Nephron progenitor cell (in vitro differentiated cells): ENCODE data around the gene DERL2.
"Not testable (repeated sequence)": the region's sequence is repeated elsewhere in the genome, so short reads cannot be mapped to it uniquely, and the experiment has no call there.

Experiments used
- DNase-seq: peaks from one replicate; pipeline ENCODE4 v3.0.0; 2021
- H3K27ac Mint-ChIP-seq: 2 replicates; pipeline ENCODE4 v1.8.0; 2021; ENCODE audit warnings: mild to moderate bottlenecking, moderate library complexity, mixed read lengths
- H3K27me3 Mint-ChIP-seq: 2 replicates; pipeline ENCODE4 v1.8.0; 2021; ENCODE audit warnings: mild to moderate bottlenecking, low read depth, mixed read lengths; ENCODE audit not compliant: poor library complexity
- H3K36me3 Mint-ChIP-seq: 2 replicates; pipeline ENCODE4 v1.8.0; 2021; ENCODE audit warnings: low read depth, mixed read lengths
- H3K4me1 Mint-ChIP-seq: 2 replicates; pipeline ENCODE4 v1.8.0; 2021; ENCODE audit warnings: mixed read lengths
- H3K4me3 Mint-ChIP-seq: 2 replicates; pipeline ENCODE4 v1.8.0; 2021; ENCODE audit warnings: mild to moderate bottlenecking, moderate library complexity, mixed read lengths
- H3K9me3 Mint-ChIP-seq: 2 replicates; pipeline ENCODE4 v1.8.0; 2021; ENCODE audit warnings: mild to moderate bottlenecking, moderate library complexity, mixed read lengths
- TF ChIP-seq, protein P1 (sequence below): fragments of 200-600 bp; sonication (generic); IDR thresholded peaks from 2 replicates; pipeline ENCODE4 v1.5.0; 2021; ENCODE audit warnings: antibody characterized with exemption

The DERL2 gene

DNA sequence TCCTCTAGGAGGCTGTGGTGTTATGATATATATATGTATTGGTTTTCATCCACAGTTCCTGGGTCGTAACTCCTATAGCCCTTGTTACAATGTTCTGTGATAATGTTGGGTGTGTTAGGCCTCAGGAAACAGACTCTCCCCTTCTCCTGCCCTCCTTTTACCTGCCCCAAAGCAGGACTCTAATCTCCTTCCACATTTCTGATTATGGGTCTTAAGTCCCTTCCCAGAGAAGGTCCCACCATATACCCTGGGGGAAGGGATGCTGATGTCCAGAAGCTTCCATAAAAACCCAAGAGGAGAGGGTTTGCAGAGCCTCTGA is 46.6 kb downstream of the DERL2 start:
- H3K4me3 Mint-ChIP-seq = peak overlapping the region; percentile 89
- DNase-seq = no peak
- H3K36me3 Mint-ChIP-seq = peaks cover 60% of the 10 kb centered on the region
- TF ChIP-seq, protein P1, sequence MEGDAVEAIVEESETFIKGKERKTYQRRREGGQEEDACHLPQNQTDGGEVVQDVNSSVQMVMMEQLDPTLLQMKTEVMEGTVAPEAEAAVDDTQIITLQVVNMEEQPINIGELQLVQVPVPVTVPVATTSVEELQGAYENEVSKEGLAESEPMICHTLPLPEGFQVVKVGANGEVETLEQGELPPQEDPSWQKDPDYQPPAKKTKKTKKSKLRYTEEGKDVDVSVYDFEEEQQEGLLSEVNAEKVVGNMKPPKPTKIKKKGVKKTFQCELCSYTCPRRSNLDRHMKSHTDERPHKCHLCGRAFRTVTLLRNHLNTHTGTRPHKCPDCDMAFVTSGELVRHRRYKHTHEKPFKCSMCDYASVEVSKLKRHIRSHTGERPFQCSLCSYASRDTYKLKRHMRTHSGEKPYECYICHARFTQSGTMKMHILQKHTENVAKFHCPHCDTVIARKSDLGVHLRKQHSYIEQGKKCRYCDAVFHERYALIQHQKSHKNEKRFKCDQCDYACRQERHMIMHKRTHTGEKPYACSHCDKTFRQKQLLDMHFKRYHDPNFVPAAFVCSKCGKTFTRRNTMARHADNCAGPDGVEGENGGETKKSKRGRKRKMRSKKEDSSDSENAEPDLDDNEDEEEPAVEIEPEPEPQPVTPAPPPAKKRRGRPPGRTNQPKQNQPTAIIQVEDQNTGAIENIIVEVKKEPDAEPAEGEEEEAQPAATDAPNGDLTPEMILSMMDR = peak; percentile 28
- peaks cover 35% of the 10 kb centered on the region for H3K4me1 Mint-ChIP-seq
- no peaks in the 10 kb centered on the region for H3K9me3 Mint-ChIP-seq
- H3K27ac Mint-ChIP-seq = peak overlapping the region; percentile 85
- no peaks in the 10 kb centered on the region for H3K27me3 Mint-ChIP-seq

DNA sequence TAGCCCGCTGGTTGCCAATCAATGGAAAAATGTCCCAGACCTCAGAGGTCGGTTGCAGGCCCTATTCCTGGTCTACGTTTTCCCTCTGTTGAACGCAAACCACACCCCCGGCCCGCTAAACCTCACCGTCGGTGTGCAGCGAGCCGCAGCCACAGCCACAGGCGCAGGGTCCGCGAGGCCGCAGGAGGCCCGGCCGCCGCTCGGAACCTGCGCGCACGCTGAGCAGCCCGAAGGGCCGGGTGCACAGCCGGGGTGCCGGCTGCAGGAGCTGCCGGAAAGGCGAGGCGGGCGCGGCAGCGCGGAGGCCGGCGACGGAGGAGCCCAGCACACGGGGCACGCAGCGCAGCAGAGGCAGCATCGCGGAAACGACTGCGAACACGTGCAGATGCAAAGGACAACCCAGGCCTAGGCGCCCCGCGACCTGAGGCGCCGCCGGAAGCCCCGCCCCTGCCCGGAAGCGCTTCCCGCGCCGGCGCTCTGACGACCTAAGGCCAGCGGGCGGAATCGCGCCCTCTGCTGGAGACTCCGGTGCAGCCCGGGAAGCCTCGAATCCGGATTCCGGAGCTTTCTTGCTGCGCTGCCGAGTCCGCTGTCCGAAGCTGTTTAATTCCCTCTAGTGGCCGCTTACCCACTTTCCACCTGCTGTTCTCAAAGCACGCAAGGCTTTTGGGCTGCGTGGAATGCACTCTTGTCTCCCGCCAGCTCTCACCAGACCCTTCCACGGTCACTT is 47.1 kb downstream of the DERL2 start, which contains the start of gene C1QBP:
C1QBP (minus strand) TSS at position 440 of the 730 bp plus-strand sequence; CDS start at position 358, 82 bp downstream.
- peak within 1 kb of the TSS; percentile 85 for H3K27ac Mint-ChIP-seq
- peak; percentile 95 for DNase-seq
- H3K9me3 Mint-ChIP-seq = no peaks in the 10 kb centered on the region
- H3K27me3 Mint-ChIP-seq = no peaks in the 10 kb centered on the region
- H3K4me1 Mint-ChIP-seq = peaks cover 35% of the 10 kb centered on the region
- H3K4me3 Mint-ChIP-seq = peak within 1 kb of the TSS; percentile 89
- H3K36me3 Mint-ChIP-seq = peaks cover 57% of the 10 kb centered on the region
- TF ChIP-seq, protein P1 = peak; percentile 99

DNA sequence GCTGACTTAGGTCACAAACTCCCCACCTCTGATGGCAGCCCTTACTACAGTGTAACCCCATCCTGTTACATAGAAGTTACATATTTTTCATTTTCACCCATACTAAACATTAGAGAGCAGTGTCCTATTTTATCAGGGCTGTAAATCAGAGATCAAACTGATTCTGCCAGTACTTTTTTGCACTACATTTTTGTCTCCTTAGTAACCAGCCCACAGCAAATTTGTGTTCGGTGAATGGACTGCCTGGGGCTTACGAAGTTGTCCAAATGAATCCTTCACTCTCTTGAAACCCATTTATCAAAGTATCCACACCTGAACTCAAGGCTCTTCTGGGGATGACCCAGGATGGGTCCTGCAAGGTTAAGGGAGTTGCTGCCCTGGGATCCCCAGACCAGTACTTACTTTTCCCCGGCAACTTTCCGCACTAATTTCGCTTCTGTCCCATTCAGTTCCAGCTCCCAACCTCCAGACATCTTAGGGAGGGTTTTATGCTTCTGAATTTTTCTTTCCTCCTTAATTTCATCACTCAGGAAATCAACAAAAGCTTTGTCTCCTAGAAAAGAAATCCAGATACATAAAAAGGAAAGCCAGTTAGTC is 48.2 kb downstream of the DERL2 start:
- no peak overlapping the region for H3K27ac Mint-ChIP-seq
- no peaks in the 10 kb centered on the region for H3K9me3 Mint-ChIP-seq
- no peak for DNase-seq
- TF ChIP-seq, protein P1 = no peak
- peaks cover 35% of the 10 kb centered on the region for H3K4me1 Mint-ChIP-seq
- H3K4me3 Mint-ChIP-seq = peak overlapping the region; percentile 89
- no peaks in the 10 kb centered on the region for H3K27me3 Mint-ChIP-seq
- H3K36me3 Mint-ChIP-seq = peaks cover 62% of the 10 kb centered on the region

DNA sequence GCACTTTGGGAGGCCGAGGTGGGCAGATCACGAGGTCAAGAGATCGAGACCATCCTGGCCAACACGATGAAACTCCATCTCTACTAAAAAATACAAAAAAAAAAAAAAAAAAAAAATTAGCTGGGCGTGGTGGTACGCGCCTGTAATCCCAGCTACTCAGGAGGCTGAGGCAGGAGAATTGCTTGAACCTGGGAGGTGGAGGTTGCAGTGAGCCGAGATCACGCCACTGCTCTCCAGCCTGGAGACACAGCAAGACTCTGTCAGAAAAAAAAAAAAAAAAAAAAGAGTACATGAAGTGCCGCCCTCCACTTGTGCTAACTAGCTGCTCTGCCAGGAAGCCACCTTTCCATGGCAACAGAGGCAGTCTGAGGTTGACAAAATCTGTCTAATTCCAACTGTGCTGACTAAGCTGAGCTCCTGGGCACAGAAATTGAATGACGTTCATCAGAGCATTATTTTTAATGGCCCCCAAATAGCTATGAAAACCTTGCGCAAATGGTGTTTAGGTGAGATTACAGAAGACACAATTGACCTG is 50.1 kb downstream of the DERL2 start:
- H3K27ac Mint-ChIP-seq, H3K27me3 Mint-ChIP-seq, H3K9me3 Mint-ChIP-seq, DNase-seq: not testable (repeated sequence)
- Mint-ChIP-seq H3K4me3 (peak overlapping the region; percentile 40), H3K4me1 (peaks cover 35% of the 10 kb centered on the region), H3K36me3 (peaks cover 68% of the 10 kb centered on the region)

DNA sequence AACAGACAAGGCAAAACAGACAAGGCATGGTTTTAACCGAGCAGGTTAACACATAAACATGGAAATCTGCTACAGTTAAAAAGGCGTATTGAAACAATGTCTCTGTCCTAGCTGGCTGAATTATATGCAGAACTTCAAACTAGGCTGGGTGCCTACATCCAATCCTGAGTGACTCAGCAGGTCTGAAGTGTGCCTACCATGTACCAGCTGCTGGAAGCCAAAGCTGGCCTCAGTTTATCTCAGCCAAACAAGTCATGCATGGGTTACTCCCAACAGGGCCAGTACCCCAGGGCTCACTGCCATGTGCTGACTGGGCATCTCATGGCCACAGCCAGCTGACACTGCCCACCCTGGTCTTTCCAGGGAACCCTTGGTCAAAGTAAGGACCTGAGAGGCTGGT is 51.0 kb downstream of the DERL2 start:
- Mint-ChIP-seq H3K36me3 (peaks cover 74% of the 10 kb centered on the region), H3K27ac (peak overlapping the region; percentile 51), H3K4me1 (peaks cover 32% of the 10 kb centered on the region), H3K4me3 (no peak overlapping the region), H3K9me3 (no peaks in the 10 kb centered on the region), H3K27me3 (no peaks in the 10 kb centered on the region)
- TF ChIP-seq, protein P1 = no peak
- DNase-seq = no peak

DNA sequence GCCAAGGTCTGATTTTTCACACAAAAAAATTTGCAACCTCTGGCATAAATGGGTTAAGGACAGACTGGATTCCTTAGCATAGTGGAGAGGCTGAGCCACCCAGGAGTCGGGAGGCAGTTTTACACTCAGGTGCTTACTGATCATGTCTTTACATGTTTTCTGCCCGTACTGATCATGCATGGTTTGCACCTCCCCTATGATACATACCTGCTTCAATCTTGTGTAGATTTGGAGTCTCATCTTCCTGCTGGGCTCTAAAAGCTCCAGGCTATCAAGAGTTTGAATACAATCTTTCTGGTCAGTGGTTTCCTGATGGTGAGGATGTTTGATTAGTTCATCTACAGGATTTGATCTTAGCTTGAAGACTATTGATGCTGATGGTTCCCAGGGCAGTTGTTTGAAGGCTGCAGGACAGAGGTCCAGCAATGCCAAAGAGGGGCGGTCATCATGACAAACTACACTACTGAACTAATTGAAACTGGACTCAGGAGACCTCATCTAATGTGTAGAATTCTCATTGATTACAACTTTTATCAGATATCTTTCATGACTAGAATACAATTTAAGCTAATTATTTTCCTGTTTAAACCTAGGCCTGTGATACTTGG is 53.9 kb downstream of the DERL2 start:
- H3K4me3 Mint-ChIP-seq = no peak overlapping the region
- peaks cover 78% of the 10 kb centered on the region for H3K36me3 Mint-ChIP-seq
- peaks cover 9% of the 10 kb centered on the region for H3K4me1 Mint-ChIP-seq
- TF ChIP-seq, protein P1 = no peak
- peak overlapping the region; percentile 85 for H3K27ac Mint-ChIP-seq
- no peak for DNase-seq
- H3K9me3 Mint-ChIP-seq = no peaks in the 10 kb centered on the region
- no peaks in the 10 kb centered on the region for H3K27me3 Mint-ChIP-seq

DNA sequence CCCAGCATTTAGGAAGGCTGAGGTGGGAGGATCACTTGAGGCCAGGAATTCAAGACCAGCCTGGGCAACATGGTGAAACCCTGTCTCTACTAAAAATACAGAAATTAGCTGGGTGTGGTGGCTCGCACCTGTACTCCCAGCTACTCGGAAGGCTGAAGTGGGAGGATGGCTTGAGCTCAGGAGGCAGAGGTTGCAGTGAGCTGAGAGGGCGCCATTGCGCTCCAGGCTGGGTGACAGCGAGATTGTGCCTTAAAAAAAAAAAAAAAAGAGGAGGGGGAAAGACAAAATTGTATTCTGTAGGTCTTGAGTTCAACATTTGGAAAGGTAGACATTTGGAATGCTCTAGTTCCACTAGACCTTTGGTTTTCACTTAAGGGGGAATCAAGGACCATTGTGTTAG is 54.7 kb downstream of the DERL2 start:
- H3K4me3 Mint-ChIP-seq, DNase-seq, H3K27me3 Mint-ChIP-seq, H3K4me1 Mint-ChIP-seq, H3K9me3 Mint-ChIP-seq: not testable (repeated sequence)
- peaks cover 70% of the 10 kb centered on the region for H3K36me3 Mint-ChIP-seq
- H3K27ac Mint-ChIP-seq = peak overlapping the region; percentile 85
